ENCODE results near the gene FOXO6. TPM values are rescaled to one million over a fixed set of nuclear protein-coding genes. Genes with fewer than 3 reads are reported as not detected.

The FOXO6 gene
- total and polyA plus RNA-seq, 2 donors (not counting 1 experiment from before 2014, with no cell fraction given): under 0.01 TPM; not detected in 1

DNA sequence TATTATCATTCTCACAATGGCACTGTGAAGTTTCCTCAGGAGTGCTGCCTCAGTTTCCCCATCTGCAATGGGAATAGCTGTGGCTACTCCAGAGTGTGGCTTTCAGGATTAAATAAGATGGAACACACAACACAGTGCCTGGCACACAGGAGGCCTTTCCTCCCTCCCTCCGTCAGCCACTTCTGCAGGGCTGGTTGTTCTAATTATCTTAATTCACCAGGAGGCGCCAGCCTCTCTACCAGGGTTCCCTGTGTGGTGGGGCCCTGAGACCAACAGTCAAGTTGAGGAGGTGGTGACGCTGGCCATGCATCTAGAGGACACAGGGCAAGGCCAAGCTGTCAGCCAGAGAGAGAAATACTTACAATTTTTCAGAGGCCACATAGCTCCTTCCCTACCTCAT lies 6.3 kb upstream of the FOXO6 start:
- no peak for DNase-seq (ENCODE audit: low read depth in 2 of 2)
- Histone ChIP-seq H3K4me3 (replicated peaks in 1 of 4; ENCODE audit: control extremely low read depth in 1 of 4, insufficient read depth in 1 of 4, low read depth in 3 of 4, low read length in 4 of 4) (no peak overlapping the region), H3K4me2 (ENCODE audit: extremely low read depth, insufficient read depth, low read length) (no peak overlapping the region), H4K20me1 (ENCODE audit: control insufficient read depth, extremely low read depth, insufficient read depth, low read length) (no peaks in the 10 kb centered on the region), H3K27me3 (ENCODE audit: control insufficient read depth, insufficient read depth, low read length) (no peaks in the 10 kb centered on the region), H3K27ac (ENCODE audit: insufficient read depth, low read length) (no peak overlapping the region), H3K9me3 (ENCODE audit: control insufficient read depth, insufficient read depth, low read depth, low read length) (no peaks in the 10 kb centered on the region), H2AFZ (ENCODE audit: low read length) (no peak overlapping the region), H3K9ac (ENCODE audit: insufficient read depth, low read length) (no peak overlapping the region), H3K79me2 (ENCODE audit: control insufficient read depth, insufficient read depth, low read length) (no peaks in the 10 kb centered on the region), H3K4me1 (ENCODE audit: control insufficient read depth, extremely low read depth, insufficient read depth, low read length) (no peaks in the 10 kb centered on the region), H3K36me3 (ENCODE audit: control insufficient read depth, insufficient read depth, low read length) (no peaks in the 10 kb centered on the region)
- TF ChIP-seq, protein P1, sequence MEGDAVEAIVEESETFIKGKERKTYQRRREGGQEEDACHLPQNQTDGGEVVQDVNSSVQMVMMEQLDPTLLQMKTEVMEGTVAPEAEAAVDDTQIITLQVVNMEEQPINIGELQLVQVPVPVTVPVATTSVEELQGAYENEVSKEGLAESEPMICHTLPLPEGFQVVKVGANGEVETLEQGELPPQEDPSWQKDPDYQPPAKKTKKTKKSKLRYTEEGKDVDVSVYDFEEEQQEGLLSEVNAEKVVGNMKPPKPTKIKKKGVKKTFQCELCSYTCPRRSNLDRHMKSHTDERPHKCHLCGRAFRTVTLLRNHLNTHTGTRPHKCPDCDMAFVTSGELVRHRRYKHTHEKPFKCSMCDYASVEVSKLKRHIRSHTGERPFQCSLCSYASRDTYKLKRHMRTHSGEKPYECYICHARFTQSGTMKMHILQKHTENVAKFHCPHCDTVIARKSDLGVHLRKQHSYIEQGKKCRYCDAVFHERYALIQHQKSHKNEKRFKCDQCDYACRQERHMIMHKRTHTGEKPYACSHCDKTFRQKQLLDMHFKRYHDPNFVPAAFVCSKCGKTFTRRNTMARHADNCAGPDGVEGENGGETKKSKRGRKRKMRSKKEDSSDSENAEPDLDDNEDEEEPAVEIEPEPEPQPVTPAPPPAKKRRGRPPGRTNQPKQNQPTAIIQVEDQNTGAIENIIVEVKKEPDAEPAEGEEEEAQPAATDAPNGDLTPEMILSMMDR (conservative IDR thresholded peaks at IDR 0.05 in 1 of 2, IDR thresholded peaks at IDR 0.05 in 1 of 2; ENCODE audit: low read depth in 1 of 2, low read length in 2 of 2): no peak
- TF ChIP-seq EZH2 (IDR thresholded peaks at IDR 0.05; ENCODE audit: low read length, missing control alignments): no peak

DNA sequence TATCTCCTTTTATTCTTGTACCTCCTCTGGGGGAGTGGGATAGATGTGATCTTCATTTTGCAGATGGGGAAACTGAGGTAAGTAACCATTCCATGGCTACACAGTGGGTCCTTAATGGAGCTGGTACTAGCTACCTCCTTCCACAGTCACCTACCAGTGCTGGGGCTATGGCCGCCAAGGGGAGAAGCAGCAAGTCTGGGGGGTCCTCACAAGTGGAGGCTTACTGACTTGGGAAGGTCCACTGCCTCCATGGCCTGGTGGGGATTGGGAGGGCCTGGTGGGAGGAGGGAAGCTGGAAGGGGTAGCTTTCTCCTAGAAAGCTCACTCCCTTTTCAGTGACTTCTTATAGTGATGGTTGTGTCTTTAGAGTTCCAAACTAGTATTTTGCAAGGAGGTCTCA lies 5.9 kb upstream of the FOXO6 start:
- no peaks in the 10 kb centered on the region for H3K36me3 ChIP-seq (ENCODE audit: control insufficient read depth, insufficient read depth, low read length)
- H2AFZ ChIP-seq (ENCODE audit: low read length): no peak overlapping the region
- H3K4me3 ChIP-seq (replicated peaks in 1 of 4; ENCODE audit: control extremely low read depth in 1 of 4, insufficient read depth in 1 of 4, low read depth in 3 of 4, low read length in 4 of 4): no peak overlapping the region
- no peak overlapping the region for H3K27ac ChIP-seq (ENCODE audit: insufficient read depth, low read length)
- no peaks in the 10 kb centered on the region for H3K4me1 ChIP-seq (ENCODE audit: control insufficient read depth, extremely low read depth, insufficient read depth, low read length)
- H3K9ac ChIP-seq (ENCODE audit: insufficient read depth, low read length): no peak overlapping the region
- no peak for DNase-seq (ENCODE audit: low read depth in 2 of 2)
- no peaks in the 10 kb centered on the region for H3K79me2 ChIP-seq (ENCODE audit: control insufficient read depth, insufficient read depth, low read length)
- H3K27me3 ChIP-seq (ENCODE audit: control insufficient read depth, insufficient read depth, low read length): no peaks in the 10 kb centered on the region
- H3K4me2 ChIP-seq (ENCODE audit: extremely low read depth, insufficient read depth, low read length): no peak overlapping the region
- H4K20me1 ChIP-seq (ENCODE audit: control insufficient read depth, extremely low read depth, insufficient read depth, low read length): no peaks in the 10 kb centered on the region
- no peak for TF ChIP-seq EZH2 (IDR thresholded peaks at IDR 0.05; ENCODE audit: low read length, missing control alignments)
- TF ChIP-seq, protein P1 (conservative IDR thresholded peaks at IDR 0.05 in 1 of 2, IDR thresholded peaks at IDR 0.05 in 1 of 2; ENCODE audit: low read depth in 1 of 2, low read length in 2 of 2): no peak
- no peaks in the 10 kb centered on the region for H3K9me3 ChIP-seq (ENCODE audit: control insufficient read depth, insufficient read depth, low read depth, low read length)

DNA sequence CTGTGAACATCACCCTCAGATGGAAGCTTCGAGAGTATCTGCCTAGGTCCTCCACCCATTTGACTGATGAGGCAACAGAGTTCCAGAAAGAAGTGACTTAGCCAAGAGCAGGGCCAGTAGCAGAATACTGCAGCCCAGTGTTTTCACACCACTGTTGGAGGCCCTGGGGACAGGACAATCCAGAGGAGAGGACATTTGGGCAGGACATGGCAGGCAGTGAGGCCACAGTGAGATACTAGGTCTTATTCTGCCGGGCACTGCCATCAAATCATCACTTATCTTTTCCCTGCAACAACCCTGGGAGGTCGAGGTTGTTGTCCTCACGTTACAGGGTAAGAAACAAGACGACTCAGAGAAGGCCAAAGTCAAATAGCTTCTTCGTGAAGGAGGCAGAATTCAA lies 5.5 kb upstream of the FOXO6 start:
- Histone ChIP-seq H2AFZ (ENCODE audit: low read length) (no peak overlapping the region), H3K27ac (ENCODE audit: insufficient read depth, low read length) (no peak overlapping the region), H3K4me3 (replicated peaks in 1 of 4; ENCODE audit: control extremely low read depth in 1 of 4, insufficient read depth in 1 of 4, low read depth in 3 of 4, low read length in 4 of 4) (no peak overlapping the region), H3K79me2 (ENCODE audit: control insufficient read depth, insufficient read depth, low read length) (no peaks in the 10 kb centered on the region), H3K9me3 (ENCODE audit: control insufficient read depth, insufficient read depth, low read depth, low read length) (no peaks in the 10 kb centered on the region), H3K27me3 (ENCODE audit: control insufficient read depth, insufficient read depth, low read length) (no peaks in the 10 kb centered on the region), H4K20me1 (ENCODE audit: control insufficient read depth, extremely low read depth, insufficient read depth, low read length) (no peaks in the 10 kb centered on the region), H3K9ac (ENCODE audit: insufficient read depth, low read length) (no peak overlapping the region), H3K4me2 (ENCODE audit: extremely low read depth, insufficient read depth, low read length) (no peak overlapping the region), H3K36me3 (ENCODE audit: control insufficient read depth, insufficient read depth, low read length) (no peaks in the 10 kb centered on the region), H3K4me1 (ENCODE audit: control insufficient read depth, extremely low read depth, insufficient read depth, low read length) (peaks cover 2% of the 10 kb centered on the region)
- no peak for TF ChIP-seq EZH2 (IDR thresholded peaks at IDR 0.05; ENCODE audit: low read length, missing control alignments)
- TF ChIP-seq, protein P1 (conservative IDR thresholded peaks at IDR 0.05 in 1 of 2, IDR thresholded peaks at IDR 0.05 in 1 of 2; ENCODE audit: low read depth in 1 of 2, low read length in 2 of 2): no peak
- no peak for DNase-seq (ENCODE audit: low read depth in 2 of 2)

Measured in fibroblast of lung (primary cell).